H1 (cell line): ENCODE measurements around the gene CEMIP2.

Experiments
- ATF2 ChIP-seq: IDR thresholded peaks from 2 replicates; pipeline ENCODE4 v1.6.1; 2012; ENCODE audit warnings: low read length, inconsistent platforms
- CBX8 ChIP-seq: fragments of 300-800, 300-1000 bp; sonication (generic); IDR thresholded peaks from 2 replicates; pipeline ENCODE4 v1.7.1; 2016; ENCODE audit warnings: low read depth, low read length, borderline replicate concordance
- CEBPB ChIP-seq: IDR thresholded peaks from 2 replicates; pipeline ENCODE4 v1.6.1; 2012; ENCODE audit warnings: low read depth, low read length
- HDAC6 ChIP-seq: IDR thresholded peaks from one replicate; pipeline ENCODE4 v1.7.1; 2012; ENCODE audit warnings: low read depth, mild to moderate bottlenecking, inconsistent platforms, low read length, moderate library complexity
- SP2 ChIP-seq: IDR thresholded peaks from 2 replicates; pipeline ENCODE4 v1.6.1; 2012; ENCODE audit warnings: mild to moderate bottlenecking, low read length, inconsistent platforms

GRCh38 chr9:71767776-71768321 lies 464 bp downstream of the CEMIP2 start:
- no peak for TF ChIP-seq CEBPB
- no peak for TF ChIP-seq ATF2
- TF ChIP-seq HDAC6 = no peak
- TF ChIP-seq SP2 = no peak
- no peak for TF ChIP-seq CBX8
